ENCODE data around the gene THRB.

THRB gene

DNA sequence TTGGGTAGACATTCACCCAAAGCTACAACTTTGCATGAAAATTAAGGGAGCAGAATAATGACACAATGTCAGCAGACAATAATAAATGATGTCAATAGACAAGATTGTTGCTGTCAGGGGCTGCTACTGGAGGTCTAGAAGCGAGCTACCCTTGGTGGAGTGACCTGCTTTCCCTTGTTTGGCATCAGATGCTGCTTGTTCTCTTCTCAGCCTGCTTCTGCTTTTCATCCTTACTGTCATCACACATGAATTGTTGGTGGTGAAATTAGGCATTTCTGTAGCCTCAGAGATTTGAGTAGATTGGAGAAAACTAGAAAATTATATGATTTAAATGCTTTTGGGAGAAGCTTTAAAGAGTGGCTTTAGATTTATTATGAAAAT lies 355.8 kb downstream of the THRB start:
- H3K4me3 ChIP-seq (ENCODE audit: low read length, poor library complexity, severe bottlenecking): no peak overlapping the region
- no peak overlapping the region for H3K4me2 ChIP-seq (ENCODE audit: low read depth, low read length, poor library complexity, severe bottlenecking)
- no peaks in the 10 kb centered on the region for H3K36me3 ChIP-seq (ENCODE audit: insufficient read depth, low read length)
- TF ChIP-seq EZH2phosphoT487 (IDR thresholded peaks at IDR 0.05; ENCODE audit: borderline replicate concordance): no peak
- TF ChIP-seq, protein P1, sequence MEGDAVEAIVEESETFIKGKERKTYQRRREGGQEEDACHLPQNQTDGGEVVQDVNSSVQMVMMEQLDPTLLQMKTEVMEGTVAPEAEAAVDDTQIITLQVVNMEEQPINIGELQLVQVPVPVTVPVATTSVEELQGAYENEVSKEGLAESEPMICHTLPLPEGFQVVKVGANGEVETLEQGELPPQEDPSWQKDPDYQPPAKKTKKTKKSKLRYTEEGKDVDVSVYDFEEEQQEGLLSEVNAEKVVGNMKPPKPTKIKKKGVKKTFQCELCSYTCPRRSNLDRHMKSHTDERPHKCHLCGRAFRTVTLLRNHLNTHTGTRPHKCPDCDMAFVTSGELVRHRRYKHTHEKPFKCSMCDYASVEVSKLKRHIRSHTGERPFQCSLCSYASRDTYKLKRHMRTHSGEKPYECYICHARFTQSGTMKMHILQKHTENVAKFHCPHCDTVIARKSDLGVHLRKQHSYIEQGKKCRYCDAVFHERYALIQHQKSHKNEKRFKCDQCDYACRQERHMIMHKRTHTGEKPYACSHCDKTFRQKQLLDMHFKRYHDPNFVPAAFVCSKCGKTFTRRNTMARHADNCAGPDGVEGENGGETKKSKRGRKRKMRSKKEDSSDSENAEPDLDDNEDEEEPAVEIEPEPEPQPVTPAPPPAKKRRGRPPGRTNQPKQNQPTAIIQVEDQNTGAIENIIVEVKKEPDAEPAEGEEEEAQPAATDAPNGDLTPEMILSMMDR (conservative IDR thresholded peaks at IDR 0.05; ENCODE audit: low read length): no peak
- no peaks in the 10 kb centered on the region for H3K9me3 ChIP-seq (ENCODE audit: insufficient read depth, low read depth, low read length)
- H3K79me2 ChIP-seq (ENCODE audit: insufficient read depth, low read length): no peaks in the 10 kb centered on the region
- no peaks in the 10 kb centered on the region for H3K9me2 ChIP-seq (replicated peaks; ENCODE audit: low read depth, low read length)
- H3K9ac ChIP-seq (ENCODE audit: low read depth, low read length, poor library complexity, severe bottlenecking): no peak overlapping the region
- no peaks in the 10 kb centered on the region for H3K27me3 ChIP-seq (ENCODE audit: insufficient read depth, low read length, poor library complexity, severe bottlenecking)
- H2AFZ ChIP-seq (ENCODE audit: low read length): no peak overlapping the region
- no peaks in the 10 kb centered on the region for H4K20me1 ChIP-seq (ENCODE audit: insufficient read depth, low read length, poor library complexity, severe bottlenecking)
- no peaks in the 10 kb centered on the region for H3F3A ChIP-seq (ENCODE audit: low read depth)
- H3K4me1 ChIP-seq (ENCODE audit: insufficient read depth, low read length, poor library complexity, severe bottlenecking): no peaks in the 10 kb centered on the region

DNA sequence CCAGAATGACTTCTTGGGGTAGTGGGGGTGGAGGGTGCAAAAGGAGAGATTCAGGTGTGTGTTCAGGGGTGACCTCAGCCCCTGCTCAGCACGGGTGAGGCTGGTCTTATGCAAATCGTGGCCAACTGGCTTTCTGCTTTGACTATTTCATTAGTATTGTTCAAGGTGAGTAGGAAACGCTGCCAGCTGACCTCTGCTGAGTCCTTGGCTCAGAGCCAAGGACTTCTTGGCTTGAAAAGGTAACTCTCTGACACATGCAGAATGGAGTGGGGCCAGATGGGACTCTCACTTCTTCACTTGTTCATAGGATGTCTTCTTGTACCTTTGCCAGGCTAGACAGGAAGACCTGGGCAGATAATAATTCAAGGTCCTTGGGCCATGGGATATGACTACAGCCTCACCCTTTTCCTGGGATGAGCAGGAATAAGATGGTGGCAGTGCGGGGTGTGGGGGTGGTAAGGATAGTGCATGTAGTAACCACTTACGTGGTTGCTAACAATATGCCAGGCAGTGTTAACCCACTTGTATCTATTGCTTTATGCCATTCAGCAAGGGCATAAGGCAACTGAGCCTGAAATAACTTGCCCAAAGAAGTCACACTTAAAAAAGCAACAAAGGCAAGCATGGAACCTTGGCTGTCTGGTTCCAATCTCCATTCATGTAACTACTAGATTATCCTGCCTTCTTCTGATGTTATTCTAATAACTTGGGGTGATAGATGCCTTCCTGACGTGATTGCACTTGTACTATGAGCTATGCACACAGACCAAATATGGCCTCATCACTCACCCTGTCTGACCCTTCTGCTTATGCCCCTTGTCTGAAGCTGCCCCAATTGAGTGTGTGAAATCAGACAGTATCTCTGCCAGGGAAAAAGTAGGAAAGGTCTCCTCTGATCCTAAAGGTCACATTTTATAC lies 356.4 kb downstream of the THRB start:
- TF ChIP-seq EZH2phosphoT487 (IDR thresholded peaks at IDR 0.05; ENCODE audit: borderline replicate concordance): no peak
- TF ChIP-seq, protein P1 (conservative IDR thresholded peaks at IDR 0.05; ENCODE audit: low read length): no peak
- Histone ChIP-seq H3K36me3 (ENCODE audit: insufficient read depth, low read length) (no peaks in the 10 kb centered on the region), H2AFZ (ENCODE audit: low read length) (no peak overlapping the region), H3K4me1 (ENCODE audit: insufficient read depth, low read length, poor library complexity, severe bottlenecking) (no peaks in the 10 kb centered on the region), H3K9me3 (ENCODE audit: insufficient read depth, low read depth, low read length) (no peaks in the 10 kb centered on the region), H3K79me2 (ENCODE audit: insufficient read depth, low read length) (no peaks in the 10 kb centered on the region), H3K27me3 (ENCODE audit: insufficient read depth, low read length, poor library complexity, severe bottlenecking) (no peaks in the 10 kb centered on the region), H3K9me2 (replicated peaks; ENCODE audit: low read depth, low read length) (no peaks in the 10 kb centered on the region), H3K4me3 (ENCODE audit: low read length, poor library complexity, severe bottlenecking) (no peak overlapping the region), H3K9ac (ENCODE audit: low read depth, low read length, poor library complexity, severe bottlenecking) (no peak overlapping the region), H3K4me2 (ENCODE audit: low read depth, low read length, poor library complexity, severe bottlenecking) (no peak overlapping the region), H3F3A (ENCODE audit: low read depth) (no peaks in the 10 kb centered on the region), H4K20me1 (ENCODE audit: insufficient read depth, low read length, poor library complexity, severe bottlenecking) (no peaks in the 10 kb centered on the region)

DNA sequence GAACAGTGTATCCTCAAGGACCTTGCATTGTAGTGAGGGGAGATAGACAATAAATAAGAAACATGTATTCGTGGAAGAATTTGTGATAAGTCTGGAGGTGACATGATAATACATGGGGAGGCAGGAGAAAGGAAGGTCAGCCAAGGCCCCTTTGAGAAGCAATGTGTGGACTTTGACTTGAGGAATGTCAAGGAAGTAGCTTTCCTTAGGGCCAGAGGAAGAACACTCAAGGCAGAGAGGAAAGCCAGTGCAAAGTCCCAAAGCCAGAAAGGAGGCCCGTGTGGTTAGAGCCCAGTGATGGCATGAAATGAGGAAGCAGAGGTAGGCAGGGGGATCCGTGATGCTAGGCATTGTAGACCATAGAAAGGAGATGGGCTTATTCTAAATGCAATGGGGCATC lies 357.3 kb downstream of the THRB start:
- no peak for TF ChIP-seq EZH2phosphoT487 (IDR thresholded peaks at IDR 0.05; ENCODE audit: borderline replicate concordance)
- TF ChIP-seq, protein P1 (conservative IDR thresholded peaks at IDR 0.05; ENCODE audit: low read length): no peak
- Histone ChIP-seq H3K4me2 (ENCODE audit: low read depth, low read length, poor library complexity, severe bottlenecking) (no peak overlapping the region), H3F3A (ENCODE audit: low read depth) (no peaks in the 10 kb centered on the region)

More for the DNA sequence above, 357.3 kb downstream of the THRB start:
- no peaks in the 10 kb centered on the region for H3K79me2 ChIP-seq (ENCODE audit: insufficient read depth, low read length)
- H3K9me2 ChIP-seq (replicated peaks; ENCODE audit: low read depth, low read length): no peaks in the 10 kb centered on the region
- H3K9ac ChIP-seq (ENCODE audit: low read depth, low read length, poor library complexity, severe bottlenecking): no peak overlapping the region
- no peak overlapping the region for H3K4me3 ChIP-seq (ENCODE audit: low read length, poor library complexity, severe bottlenecking)
- no peaks in the 10 kb centered on the region for H3K27me3 ChIP-seq (ENCODE audit: insufficient read depth, low read length, poor library complexity, severe bottlenecking)
- no peaks in the 10 kb centered on the region for H3K36me3 ChIP-seq (ENCODE audit: insufficient read depth, low read length)
- H4K20me1 ChIP-seq (ENCODE audit: insufficient read depth, low read length, poor library complexity, severe bottlenecking): no peaks in the 10 kb centered on the region
- no peaks in the 10 kb centered on the region for H3K4me1 ChIP-seq (ENCODE audit: insufficient read depth, low read length, poor library complexity, severe bottlenecking)
- no peaks in the 10 kb centered on the region for H3K9me3 ChIP-seq (ENCODE audit: insufficient read depth, low read depth, low read length)
- H2AFZ ChIP-seq (ENCODE audit: low read length): no peak overlapping the region

Measured in Loucy (cell line).